ENCODE measurements around the gene NCK2.
A peak's percentile ranks its signal among the peaks of the same experiment; 100 is the strongest.

The NCK2 gene

GRCh38 chr2:105736145-105736544 lies 8.6 kb upstream of the NCK2 start:
- DNase-seq (ENCODE audit: low spot score) = no peak

- no peak for DNase-seq (ENCODE audit: low spot score)
These were observed 6.6 kb upstream of the NCK2 start for GRCh38 chr2:105737980-105738657.

GRCh38 chr2:105738658-105739241 lies 6.0 kb upstream of the NCK2 start:
- no peak for DNase-seq (ENCODE audit: low spot score)

- no peak for DNase-seq (ENCODE audit: low spot score)
These were observed 5.3 kb upstream of the NCK2 start for GRCh38 chr2:105739426-105739825.

GRCh38 chr2:105739944-105740530 lies 4.7 kb upstream of the NCK2 start:
- no peak for DNase-seq (ENCODE audit: low spot score)

- DNase-seq (ENCODE audit: low spot score) = no peak
These were observed 3.5 kb upstream of the NCK2 start for GRCh38 chr2:105741174-105741573.

GRCh38 chr2:105741617-105742016 lies 3.1 kb upstream of the NCK2 start:
- no peak for DNase-seq (ENCODE audit: low spot score)

- peak; percentile 74 for DNase-seq (ENCODE audit: low spot score)
These were observed 412 bp upstream of the NCK2 start for GRCh38 chr2:105744091-105744908.

GRCh38 chr2:105746177-105747080 lies 1.7 kb downstream of the NCK2 start:
- peak; percentile 64 for DNase-seq (ENCODE audit: low spot score)

- no peak for DNase-seq (ENCODE audit: low spot score)
These were observed 2.7 kb downstream of the NCK2 start for GRCh38 chr2:105747254-105747894.

GRCh38 chr2:105747991-105748390 lies 3.3 kb downstream of the NCK2 start:
- DNase-seq (ENCODE audit: low spot score) = peak; percentile 57

GRCh38 chr2:105748566-105748965 lies 3.9 kb downstream of the NCK2 start:
- DNase-seq (ENCODE audit: low spot score) = no peak

GRCh38 chr2:105749583-105750400 lies 5.1 kb downstream of the NCK2 start:
- DNase-seq (ENCODE audit: low spot score) = peak; percentile 22

- no peak for DNase-seq (ENCODE audit: low spot score)
These were observed 6.0 kb downstream of the NCK2 start for GRCh38 chr2:105750735-105751134.

GRCh38 chr2:105751272-105751671 lies 6.6 kb downstream of the NCK2 start:
- no peak for DNase-seq (ENCODE audit: low spot score)

- no peak for DNase-seq (ENCODE audit: low spot score)
These were observed 8.1 kb downstream of the NCK2 start for GRCh38 chr2:105752691-105753358.

GRCh38 chr2:105753380-105753779 lies 8.7 kb downstream of the NCK2 start:
- no peak for DNase-seq (ENCODE audit: low spot score)

GRCh38 chr2:105754011-105754410 lies 9.3 kb downstream of the NCK2 start:
- no peak for DNase-seq (ENCODE audit: low spot score)

GRCh38 chr2:105754994-105755393 lies 10.3 kb downstream of the NCK2 start:
- no peak for DNase-seq (ENCODE audit: low spot score)

GRCh38 chr2:105755895-105756294 lies 11.2 kb downstream of the NCK2 start:
- DNase-seq (ENCODE audit: low spot score) = no peak
